CD4-positive, alpha-beta T cell treated with Interleukin-21 for 1 hour (primary cell): ENCODE data around the gene HOMER2.
A peak's percentile ranks its signal among the peaks of the same experiment; 100 is the strongest.
"Not testable (repeated sequence)": the region's sequence is repeated elsewhere in the genome, so short reads cannot be mapped to it uniquely, and the experiment has no call there.

ENCODE experiments used
- DNase-seq: peaks from one replicate; pipeline ENCODE4 v3.0.0-alpha.2; 2020

The HOMER2 gene

GRCh38 chr15:82952158-82953081 lies at the start of gene HOMER2:
TSS of gene HOMER2 (minus strand) at chr15:82952720. CDS start at chr15:82952535, 185 bp downstream.
- peak; percentile 2 for DNase-seq

GRCh38 chr15:83000672-83001031 lies 48.1 kb upstream of the HOMER2 start:
- DNase-seq, result not testable (repeated sequence)

- DNase-seq, result peak; percentile 68
These were observed 47.6 kb upstream of the HOMER2 start for GRCh38 chr15:82999905-83000671.

- DNase-seq, result no peak
These were observed 46.9 kb upstream of the HOMER2 start for GRCh38 chr15:82999426-82999825.

GRCh38 chr15:82995938-82996337 lies 43.4 kb upstream of the HOMER2 start:
- no peak for DNase-seq

GRCh38 chr15:82995076-82995475 lies 42.6 kb upstream of the HOMER2 start:
- DNase-seq, result no peak

GRCh38 chr15:82993144-82993543 lies 40.6 kb upstream of the HOMER2 start:
- no peak for DNase-seq

GRCh38 chr15:82992436-82992998 lies 40.0 kb upstream of the HOMER2 start:
- no peak for DNase-seq

- DNase-seq, result peak; percentile 35
These were observed 33.9 kb upstream of the HOMER2 start for GRCh38 chr15:82986442-82986780.

- peak; percentile 95 for DNase-seq
These were observed 33.3 kb upstream of the HOMER2 start, which contains the start of gene RAMAC for GRCh38 chr15:82985688-82986441. TSS of gene RAMAC (plus strand) at chr15:82986210. CDS start at chr15:82989019, 2,809 bp downstream.

GRCh38 chr15:82980981-82981380 lies 28.5 kb upstream of the HOMER2 start:
- no peak for DNase-seq

- no peak for DNase-seq
These were observed 27.2 kb upstream of the HOMER2 start for GRCh38 chr15:82979726-82980125.

GRCh38 chr15:82978438-82978837 lies 25.9 kb upstream of the HOMER2 start:
- no peak for DNase-seq

- DNase-seq, result no peak
These were observed 24.6 kb upstream of the HOMER2 start for GRCh38 chr15:82977076-82977475.

GRCh38 chr15:82972990-82973389 lies 20.5 kb upstream of the HOMER2 start:
- DNase-seq, result no peak

- DNase-seq, result no peak
These were observed 18.9 kb upstream of the HOMER2 start for GRCh38 chr15:82971218-82971984.

GRCh38 chr15:82970696-82971095 lies 18.2 kb upstream of the HOMER2 start:
- no peak for DNase-seq

GRCh38 chr15:82970078-82970686 lies 17.7 kb upstream of the HOMER2 start:
- no peak for DNase-seq

GRCh38 chr15:82969353-82969752 lies 16.8 kb upstream of the HOMER2 start:
- no peak for DNase-seq

GRCh38 chr15:82968066-82968465 lies 15.5 kb upstream of the HOMER2 start:
- DNase-seq, result no peak

GRCh38 chr15:82966671-82967071 lies 14.2 kb upstream of the HOMER2 start:
- DNase-seq, result no peak

- no peak for DNase-seq
These were observed 12.4 kb upstream of the HOMER2 start for GRCh38 chr15:82964890-82965289.
